GM19467 (cell line): ENCODE measurements around the gene ANKRD40.
"Not testable (repeated sequence)": the region's sequence is repeated elsewhere in the genome, so short reads cannot be mapped to it uniquely, and the experiment has no call there.

Source experiments
- ATAC-seq: cut with Tn5 transposase; IDR thresholded peaks from one replicate; pipeline ENCODE4 v1.9.1; 2021; ENCODE audit warnings: mild to moderate bottlenecking, moderate library complexity; ENCODE audit not compliant: unreplicated experiment

The ANKRD40 gene

GRCh38 chr17:50707289-50708049 is at the start of gene ANKRD40:
ANKRD40 (minus strand) TSS chr17:50707914; CDS start chr17:50707654, 260 bp downstream.
- ATAC-seq, result peak; percentile 71

- no peak for ATAC-seq
These were observed 46.8 kb upstream of the ANKRD40 start for GRCh38 chr17:50754521-50754920.

GRCh38 chr17:50749245-50749644 is 41.5 kb upstream of the ANKRD40 start:
- no peak for ATAC-seq

- no peak for ATAC-seq
These were observed 37.9 kb upstream of the ANKRD40 start for GRCh38 chr17:50745631-50746030.

- no peak for ATAC-seq
These were observed 31.4 kb upstream of the ANKRD40 start for GRCh38 chr17:50739098-50739497.

GRCh38 chr17:50737118-50737698 is 29.5 kb upstream of the ANKRD40 start:
- ATAC-seq, result no peak

GRCh38 chr17:50735287-50735686 is 27.6 kb upstream of the ANKRD40 start:
- no peak for ATAC-seq

- no peak for ATAC-seq
These were observed 24.1 kb upstream of the ANKRD40 start for GRCh38 chr17:50731575-50732460.

GRCh38 chr17:50728881-50729765 is 21.4 kb upstream of the ANKRD40 start:
- no peak for ATAC-seq

GRCh38 chr17:50728112-50728429 is 20.4 kb upstream of the ANKRD40 start:
- ATAC-seq, result no peak

GRCh38 chr17:50725769-50726655 is 18.3 kb upstream of the ANKRD40 start:
- ATAC-seq, result no peak

GRCh38 chr17:50724622-50725021 is 16.9 kb upstream of the ANKRD40 start:
- not testable (repeated sequence) for ATAC-seq

GRCh38 chr17:50722746-50723145 is 15.0 kb upstream of the ANKRD40 start:
- no peak for ATAC-seq

- no peak for ATAC-seq
These were observed 13.7 kb upstream of the ANKRD40 start for GRCh38 chr17:50721194-50722010.

GRCh38 chr17:50719924-50720794 is 12.4 kb upstream of the ANKRD40 start:
- ATAC-seq, result no peak

GRCh38 chr17:50719144-50719923 is 11.6 kb upstream of the ANKRD40 start, which contains the start of gene LUC7L3:
LUC7L3 (plus strand) TSS chr17:50719603; CDS start chr17:50719733, 130 bp downstream.
- peak; percentile 90 for ATAC-seq

GRCh38 chr17:50715471-50715870 is 7.8 kb upstream of the ANKRD40 start:
- no peak for ATAC-seq
